ENCODE results near the gene SRSF10.
A peak's percentile ranks its signal among the peaks of the same experiment; 100 is the strongest.

DNA sequence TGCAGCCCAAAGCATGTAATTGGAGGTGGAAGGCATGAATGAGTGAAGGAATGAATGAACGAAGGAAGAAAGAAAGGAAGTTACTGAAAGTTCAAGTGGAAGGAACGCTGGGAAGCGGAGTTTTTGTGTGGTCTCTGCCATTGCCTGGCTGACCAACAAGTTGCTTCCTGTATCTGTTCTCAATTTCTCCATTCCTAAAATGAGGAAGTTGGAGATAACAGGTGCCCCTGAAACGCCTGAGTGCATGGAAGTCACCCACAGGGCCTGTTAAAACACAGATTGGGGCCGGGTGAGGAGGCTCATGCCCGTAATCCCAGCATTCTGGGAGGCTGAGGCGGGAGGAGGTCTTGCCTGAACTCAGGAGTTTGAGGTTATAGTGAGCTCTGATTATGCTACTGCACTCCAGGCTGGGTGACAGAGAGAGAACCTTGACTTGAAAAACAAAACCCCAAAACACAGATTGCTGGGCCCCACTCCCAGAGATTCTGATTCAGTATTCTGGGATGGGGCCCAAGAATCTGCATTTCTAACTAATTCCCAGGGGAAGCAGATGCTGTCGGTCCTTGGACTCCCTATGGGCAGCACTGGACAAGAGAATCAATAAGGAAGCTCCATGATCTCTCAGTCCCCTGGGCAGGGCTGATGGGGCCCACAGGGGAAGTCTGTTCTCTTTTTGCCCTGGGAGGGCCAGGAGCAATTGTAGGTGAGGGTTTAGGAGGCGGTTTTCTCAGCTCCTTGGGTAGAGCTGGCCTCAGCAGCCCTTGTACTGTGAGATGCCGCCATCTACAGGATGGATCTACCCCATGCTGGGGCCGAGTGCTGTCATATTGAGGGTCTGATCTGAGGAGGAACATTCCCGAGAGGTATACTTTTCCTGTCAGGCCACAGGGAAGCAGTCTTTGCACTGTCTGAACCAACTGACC is 63.7 kb downstream of the SRSF10 start:
- TF ChIP-seq EP300 (IDR thresholded peaks at IDR 0.05; ENCODE audit: borderline replicate concordance in 1 of 2, low read depth in 2 of 2, low read length in 2 of 2) = no peak
- no peak for TF ChIP-seq CREB1 (IDR thresholded peaks at IDR 0.05)
- no peak for TF ChIP-seq EZH2 (IDR thresholded peaks at IDR 0.05; ENCODE audit: low read depth, low read length, severe bottlenecking)
- no peak for TF ChIP-seq CEBPB (IDR thresholded peaks at IDR 0.05; ENCODE audit: low read depth, low read length)
- TF ChIP-seq, protein P1, sequence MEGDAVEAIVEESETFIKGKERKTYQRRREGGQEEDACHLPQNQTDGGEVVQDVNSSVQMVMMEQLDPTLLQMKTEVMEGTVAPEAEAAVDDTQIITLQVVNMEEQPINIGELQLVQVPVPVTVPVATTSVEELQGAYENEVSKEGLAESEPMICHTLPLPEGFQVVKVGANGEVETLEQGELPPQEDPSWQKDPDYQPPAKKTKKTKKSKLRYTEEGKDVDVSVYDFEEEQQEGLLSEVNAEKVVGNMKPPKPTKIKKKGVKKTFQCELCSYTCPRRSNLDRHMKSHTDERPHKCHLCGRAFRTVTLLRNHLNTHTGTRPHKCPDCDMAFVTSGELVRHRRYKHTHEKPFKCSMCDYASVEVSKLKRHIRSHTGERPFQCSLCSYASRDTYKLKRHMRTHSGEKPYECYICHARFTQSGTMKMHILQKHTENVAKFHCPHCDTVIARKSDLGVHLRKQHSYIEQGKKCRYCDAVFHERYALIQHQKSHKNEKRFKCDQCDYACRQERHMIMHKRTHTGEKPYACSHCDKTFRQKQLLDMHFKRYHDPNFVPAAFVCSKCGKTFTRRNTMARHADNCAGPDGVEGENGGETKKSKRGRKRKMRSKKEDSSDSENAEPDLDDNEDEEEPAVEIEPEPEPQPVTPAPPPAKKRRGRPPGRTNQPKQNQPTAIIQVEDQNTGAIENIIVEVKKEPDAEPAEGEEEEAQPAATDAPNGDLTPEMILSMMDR (IDR thresholded peaks at IDR 0.05; ENCODE audit: control extremely low read depth in 1 of 3, insufficient read depth in 1 of 3, low read depth in 1 of 3, low read length in 3 of 3) = peak; percentile 67 to 74 (median 73)
- TF ChIP-seq SP1 (IDR thresholded peaks at IDR 0.05; ENCODE audit: low read depth, low read length) = no peak
- no peak for TF ChIP-seq TAF7 (optimal IDR thresholded peaks at IDR 0.05; ENCODE audit: borderline replicate concordance, low read depth, low read length)
- no peak for TF ChIP-seq POLR2A (IDR thresholded peaks at IDR 0.05; ENCODE audit: control extremely low read depth in 1 of 2, low read depth in 2 of 2, low read length in 2 of 2)
- TF ChIP-seq SIX5 (IDR thresholded peaks at IDR 0.05; ENCODE audit: low read depth, low read length) = no peak
- no peak for TF ChIP-seq POLR2AphosphoS5 (IDR thresholded peaks at IDR 0.05; ENCODE audit: low read depth, low read length)

Data from H1 (cell line).